GM12865 (cell line): Measurements from ENCODE around the gene UVRAG.
A peak's percentile ranks its signal among the peaks of the same experiment; 100 is the strongest.

Source experiments
- DNase-seq: peaks from one replicate; pipeline ENCODE4 v3.0.0; 2010; ENCODE audit warnings: low read depth
- H3K4me3 ChIP-seq: 2 replicates; pipeline ENCODE4 v1.5.1; 2011; ENCODE audit warnings: mild to moderate bottlenecking, low read depth, low read length, control low read depth
- CTCF ChIP-seq: IDR thresholded peaks from 2 replicates; pipeline ENCODE4 v1.5.1; 2011; ENCODE audit warnings: low read length, control low read depth, low read depth, inconsistent platforms; ENCODE audit not compliant: insufficient read depth; ENCODE audit errors: missing control alignments

The UVRAG gene

GRCh38 chr11:75884321-75884720 is 69.3 kb downstream of the UVRAG start:
- H3K4me3 ChIP-seq = no peak overlapping the region
- no peak for TF ChIP-seq CTCF
- DNase-seq = no peak

- no peak overlapping the region for H3K4me3 ChIP-seq
- no peak for DNase-seq
- no peak for TF ChIP-seq CTCF
Observed at GRCh38 chr11:75888416-75888815, 73.4 kb downstream of the UVRAG start.

GRCh38 chr11:75891947-75892739 is 77.1 kb downstream of the UVRAG start:
- H3K4me3 ChIP-seq = no peak overlapping the region
- no peak for TF ChIP-seq CTCF
- peak; percentile 44 for DNase-seq

GRCh38 chr11:75893251-75893650 is 78.2 kb downstream of the UVRAG start:
- H3K4me3 ChIP-seq = no peak overlapping the region
- DNase-seq = no peak
- TF ChIP-seq CTCF = no peak

GRCh38 chr11:75894036-75894585 is 79.1 kb downstream of the UVRAG start:
- no peak for DNase-seq
- no peak overlapping the region for H3K4me3 ChIP-seq
- no peak for TF ChIP-seq CTCF

GRCh38 chr11:75896843-75897419 is 81.9 kb downstream of the UVRAG start:
- peak; percentile 40 for DNase-seq
- H3K4me3 ChIP-seq = no peak overlapping the region
- peak; percentile 36 for TF ChIP-seq CTCF
